Skeletal muscle cell (primary cell): Measurements from ENCODE around the gene ARF6.
"Not testable (repeated sequence)": the region's sequence is repeated elsewhere in the genome, so short reads cannot be mapped to it uniquely, and the experiment has no call there.

Experiments used
- DNase-seq: peaks from one replicate; pipeline ENCODE4 v3.0.0-alpha.2; 2010; ENCODE audit warnings: low read depth
- H3K4me3 ChIP-seq: 2 replicates; pipeline ENCODE4 v1.5.1; 2011; ENCODE audit warnings: low read depth, mild to moderate bottlenecking, control low read depth, low read length, moderate library complexity

Gene ARF6

DNA sequence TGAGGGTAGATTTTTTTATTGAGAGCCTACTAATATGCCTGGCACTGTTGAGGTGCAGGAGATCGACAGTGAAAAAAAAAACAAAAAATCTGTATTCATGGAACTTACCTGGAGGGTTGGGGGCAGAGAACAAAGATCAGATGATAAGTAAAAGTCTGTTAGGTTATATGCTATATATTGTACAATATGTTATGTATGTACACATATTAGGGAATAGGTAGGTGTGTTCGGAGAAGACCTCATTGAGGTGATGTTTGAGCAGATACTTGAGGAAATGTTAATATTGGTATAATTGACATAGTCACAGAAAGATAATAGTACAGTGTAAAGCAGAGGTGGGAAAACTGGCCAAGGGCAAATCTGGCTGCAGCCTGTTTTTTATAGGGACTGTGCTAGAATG is 5.6 kb downstream of the ARF6 start:
- DNase-seq: no peak
- no peak overlapping the region for H3K4me3 ChIP-seq

- no peak overlapping the region for H3K4me3 ChIP-seq
- no peak for DNase-seq
These were observed 8.1 kb downstream of the ARF6 start for GRCh38 chr14:49900973-49901372.

GRCh38 chr14:49902679-49903246 is 9.9 kb downstream of the ARF6 start:
- DNase-seq, H3K4me3 ChIP-seq: not testable (repeated sequence)

DNA sequence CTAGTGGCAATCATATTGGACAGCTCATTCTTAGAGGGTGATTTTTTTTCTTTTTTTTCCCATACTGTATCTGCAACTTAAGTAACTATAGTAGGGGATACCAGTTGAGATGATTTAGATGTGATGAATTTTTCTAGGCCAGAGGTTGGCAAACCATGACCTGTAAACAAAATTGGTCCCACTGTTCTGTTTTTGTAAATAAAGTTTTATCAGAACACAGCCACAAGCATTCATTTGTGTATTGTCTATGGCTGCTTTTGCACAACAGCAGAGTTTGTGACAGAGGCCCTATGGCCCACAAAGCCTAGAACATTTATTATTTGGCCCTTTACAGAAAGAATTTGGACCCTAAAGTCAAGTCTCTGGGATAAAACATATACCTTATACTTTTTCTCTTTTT is 11.4 kb downstream of the ARF6 start:
- H3K4me3 ChIP-seq: no peak overlapping the region
- DNase-seq: no peak

DNA sequence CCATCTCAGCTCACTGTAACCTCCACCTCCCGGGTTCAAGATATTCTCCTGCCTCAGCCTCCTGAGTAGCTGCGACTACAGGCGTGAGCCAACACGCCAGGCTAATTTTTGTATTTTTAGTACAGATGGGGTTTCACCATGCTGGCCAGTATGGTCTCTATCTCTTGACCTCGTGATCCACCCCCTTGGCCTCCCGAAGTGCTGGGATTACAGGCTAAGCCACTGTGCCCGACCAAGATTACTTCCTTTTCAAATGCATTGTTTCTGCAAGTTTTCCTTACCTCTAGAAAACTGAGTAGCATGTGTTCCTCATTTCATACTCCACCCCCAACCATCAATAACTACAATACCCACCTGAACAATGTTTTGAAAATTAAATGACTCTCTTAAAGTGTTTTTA is 13.1 kb downstream of the ARF6 start:
- H3K4me3 ChIP-seq: no peak overlapping the region
- DNase-seq: no peak

GRCh38 chr14:49907186-49907585 is 14.3 kb downstream of the ARF6 start:
- no peak overlapping the region for H3K4me3 ChIP-seq
- no peak for DNase-seq

- H3K4me3 ChIP-seq: no peak overlapping the region
- DNase-seq: no peak
These were observed 15.5 kb downstream of the ARF6 start for GRCh38 chr14:49908433-49908782.

DNA sequence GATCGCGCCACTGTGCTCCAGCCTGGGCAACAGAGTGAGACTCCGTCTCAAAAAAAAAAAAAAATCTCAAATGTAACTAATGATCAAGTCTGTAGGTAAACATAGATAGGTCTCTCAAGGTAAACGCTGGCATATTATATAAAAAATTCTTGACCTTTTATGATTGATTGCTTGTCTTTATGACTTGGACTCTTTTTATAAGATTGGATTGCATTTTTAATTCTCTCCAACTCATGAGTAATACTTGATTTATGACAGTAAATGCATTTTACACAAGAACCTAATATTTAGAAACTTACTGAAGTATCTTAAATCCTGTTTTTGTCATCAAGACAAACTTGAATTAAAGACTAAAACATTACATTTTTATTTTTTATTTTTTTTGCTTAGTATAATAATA is 16.1 kb downstream of the ARF6 start:
- no peak for DNase-seq
- H3K4me3 ChIP-seq: no peak overlapping the region

- no peak overlapping the region for H3K4me3 ChIP-seq
- no peak for DNase-seq
These were observed 22.2 kb downstream of the ARF6 start for GRCh38 chr14:49915085-49915484.

GRCh38 chr14:49918706-49919105 is 25.8 kb downstream of the ARF6 start:
- DNase-seq: no peak
- H3K4me3 ChIP-seq: no peak overlapping the region

- no peak overlapping the region for H3K4me3 ChIP-seq
- DNase-seq: peak; percentile 37
These were observed 27.2 kb downstream of the ARF6 start for GRCh38 chr14:49919825-49920659.

- no peak for DNase-seq
- H3K4me3 ChIP-seq: no peak overlapping the region
These were observed 28.1 kb downstream of the ARF6 start for GRCh38 chr14:49920935-49921334.

DNA sequence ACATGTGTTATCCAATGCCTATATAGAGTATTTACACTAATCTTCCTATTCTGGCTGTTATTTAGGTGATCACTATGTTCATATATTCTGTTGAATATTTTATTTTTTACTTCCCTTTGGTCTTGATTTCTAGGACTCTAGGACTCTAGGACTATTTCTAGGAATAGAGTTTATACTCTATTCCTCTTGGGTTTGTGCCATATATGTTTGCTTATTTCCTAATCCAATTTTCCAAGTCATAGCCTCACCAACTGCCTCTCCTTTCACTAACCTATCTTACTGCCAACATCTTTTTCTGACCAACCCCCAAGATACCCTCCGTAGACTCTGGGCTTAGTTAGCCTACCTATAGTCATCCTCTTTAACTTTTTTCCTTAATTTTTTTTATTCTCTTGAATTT is 28.5 kb downstream of the ARF6 start:
- no peak for DNase-seq
- no peak overlapping the region for H3K4me3 ChIP-seq

- H3K4me3 ChIP-seq: no peak overlapping the region
- no peak for DNase-seq
These were observed 30.6 kb downstream of the ARF6 start for GRCh38 chr14:49923442-49923841.

- no peak for DNase-seq
- no peak overlapping the region for H3K4me3 ChIP-seq
These were observed 31.0 kb downstream of the ARF6 start for GRCh38 chr14:49923881-49924280.

DNA sequence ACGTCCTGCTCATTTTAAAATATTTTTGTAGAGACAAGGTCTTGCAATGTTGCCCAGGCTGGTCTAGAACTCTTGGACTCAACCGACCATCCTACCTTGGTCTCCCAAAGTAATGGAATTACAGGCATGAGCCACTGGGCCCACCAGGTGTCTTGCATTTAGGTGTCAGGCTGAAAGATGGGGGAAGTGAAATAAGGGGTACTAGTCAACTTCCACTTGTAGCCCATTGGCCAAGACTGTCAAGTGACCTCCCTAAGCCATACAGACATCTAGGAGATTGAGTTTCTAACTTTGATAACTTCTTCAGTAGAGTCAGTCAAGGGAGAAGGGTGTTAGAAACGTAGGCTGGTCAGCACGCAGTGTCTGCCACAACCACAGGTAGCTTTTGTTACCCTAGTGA is 32.0 kb downstream of the ARF6 start:
- DNase-seq: no peak

DNA sequence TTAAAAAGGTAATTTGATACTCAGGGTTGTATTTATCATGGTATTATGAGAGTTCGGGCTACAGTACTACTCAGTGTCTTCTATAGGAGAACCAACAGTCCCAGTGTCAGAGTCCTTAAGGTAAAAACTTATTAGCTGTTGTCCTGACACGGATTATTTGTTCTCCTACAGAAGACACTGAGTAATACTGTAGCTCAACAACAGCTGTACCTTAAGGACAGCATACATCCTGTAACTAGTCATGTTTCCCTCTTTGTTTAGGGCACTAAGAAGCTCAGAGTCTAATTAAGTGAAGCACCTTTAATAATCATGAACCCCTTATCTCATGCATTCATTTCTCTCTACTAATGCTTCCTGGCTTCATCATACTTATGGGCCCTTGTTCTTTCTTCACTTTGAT is 33.9 kb downstream of the ARF6 start:
- no peak overlapping the region for H3K4me3 ChIP-seq
- DNase-seq: no peak

More for the DNA sequence above, 32.0 kb downstream of the ARF6 start:
- H3K4me3 ChIP-seq: no peak overlapping the region

- H3K4me3 ChIP-seq: no peak overlapping the region
- DNase-seq: no peak
These were observed 35.1 kb downstream of the ARF6 start for GRCh38 chr14:49928015-49928414.

DNA sequence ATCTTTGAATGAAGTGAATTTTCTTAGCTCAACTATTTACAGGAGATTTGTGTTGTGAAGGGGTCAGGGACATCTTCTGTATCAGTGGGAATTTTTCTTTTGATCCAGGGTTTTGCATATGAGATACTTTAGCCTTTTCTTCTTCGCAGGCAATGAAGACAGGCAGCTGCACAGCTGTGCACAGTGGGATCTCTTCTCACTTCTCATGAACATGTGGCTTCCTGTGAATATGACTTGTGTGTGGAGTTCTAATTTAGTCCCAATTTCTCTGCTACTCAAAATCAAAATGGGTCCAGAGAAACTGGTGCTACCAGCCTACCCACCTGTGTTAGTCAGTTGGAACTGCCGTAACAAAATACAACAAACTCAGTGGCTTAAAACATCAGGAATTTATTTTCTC is 37.8 kb downstream of the ARF6 start:
- DNase-seq: no peak
- H3K4me3 ChIP-seq: no peak overlapping the region

DNA sequence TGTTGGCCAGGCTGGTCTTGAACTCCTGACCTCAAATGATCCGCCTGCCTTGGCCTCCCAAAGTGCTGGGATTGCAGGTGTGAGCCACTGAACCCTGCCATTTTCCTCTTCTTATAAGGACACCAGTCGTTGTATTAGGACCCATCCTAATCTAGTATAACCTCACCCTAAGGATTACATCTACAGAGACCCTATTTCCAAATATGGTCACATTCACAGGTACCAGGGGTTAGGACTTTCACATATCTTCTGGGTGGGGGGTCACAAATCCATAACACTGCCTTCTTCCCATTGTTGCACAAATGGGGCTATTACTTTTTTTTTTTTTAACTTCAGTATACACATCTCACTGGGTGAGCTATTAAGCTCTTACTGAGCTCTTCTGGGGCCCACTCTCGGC is 38.6 kb downstream of the ARF6 start:
- DNase-seq: no peak
- no peak overlapping the region for H3K4me3 ChIP-seq

DNA sequence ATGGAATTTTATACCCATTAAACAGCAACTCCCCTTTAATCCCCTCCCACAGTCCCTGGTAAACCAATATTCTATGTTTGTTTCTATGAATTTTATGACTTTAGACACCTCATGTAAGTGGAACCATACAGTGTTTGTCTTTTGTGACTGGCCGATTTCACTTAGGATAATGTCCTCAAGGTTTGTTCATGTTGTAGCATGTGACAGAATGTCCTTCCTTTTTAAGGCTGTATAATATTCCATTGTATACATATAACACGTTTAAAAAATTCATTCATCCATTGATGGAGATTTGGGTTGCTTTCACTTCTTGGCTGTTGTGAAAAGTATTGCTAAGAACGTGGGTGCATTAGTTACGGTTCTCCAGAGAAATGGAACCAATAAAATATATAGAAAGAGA is 40.2 kb downstream of the ARF6 start:
- H3K4me3 ChIP-seq: no peak overlapping the region
- no peak for DNase-seq
